Measurements from ENCODE around the gene FAM186B.

FAM186B gene

DNA sequence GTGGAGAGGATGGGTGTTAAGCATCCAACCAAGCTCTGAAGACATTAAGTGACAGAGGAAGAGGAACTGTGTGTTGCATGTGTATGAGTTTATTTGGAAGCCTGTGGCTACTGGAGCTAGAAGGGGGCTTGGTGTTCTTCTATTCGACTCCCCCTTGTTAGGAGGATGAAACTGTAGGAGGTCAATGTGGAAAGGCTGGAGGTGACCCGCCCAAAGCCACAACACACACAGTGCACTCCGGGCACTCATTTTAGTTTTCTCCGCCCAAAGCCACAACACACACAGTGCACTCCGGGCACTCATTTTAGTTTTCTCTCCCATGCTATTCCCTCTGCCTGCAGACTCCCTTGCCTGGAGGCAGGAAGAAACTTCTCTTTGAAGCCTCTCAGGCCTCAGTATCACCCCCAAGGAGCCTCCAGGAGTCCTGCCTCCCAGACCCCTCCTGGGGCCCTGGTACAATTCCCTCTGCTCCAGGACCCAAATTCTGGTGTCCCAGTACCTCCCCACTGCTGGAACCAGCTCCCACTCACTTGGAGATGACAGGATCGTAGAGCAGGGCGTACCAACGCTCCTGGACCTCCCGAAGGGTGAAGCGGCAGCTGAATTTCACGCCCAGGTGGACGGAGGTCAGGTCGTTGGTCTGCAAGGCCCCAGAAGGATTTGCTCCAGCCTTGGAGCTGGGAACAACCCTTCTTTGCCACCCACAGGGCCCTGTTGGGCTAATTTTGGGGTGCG, 41.3 kb downstream of the FAM186B start:
- DNase-seq (ENCODE audit: extremely low spot score) = no peak
- POLR2A ChIA-PET = no interaction called here
- CTCF ChIA-PET = interaction anchor here (1.4 to 6.8 kb wide), 5 partner anchors 11 to 206 kb away, joined by 4 to 45 read pairs (median 7); no protein-coding TSS in a partner anchor
- TF ChIP-seq, protein P1, sequence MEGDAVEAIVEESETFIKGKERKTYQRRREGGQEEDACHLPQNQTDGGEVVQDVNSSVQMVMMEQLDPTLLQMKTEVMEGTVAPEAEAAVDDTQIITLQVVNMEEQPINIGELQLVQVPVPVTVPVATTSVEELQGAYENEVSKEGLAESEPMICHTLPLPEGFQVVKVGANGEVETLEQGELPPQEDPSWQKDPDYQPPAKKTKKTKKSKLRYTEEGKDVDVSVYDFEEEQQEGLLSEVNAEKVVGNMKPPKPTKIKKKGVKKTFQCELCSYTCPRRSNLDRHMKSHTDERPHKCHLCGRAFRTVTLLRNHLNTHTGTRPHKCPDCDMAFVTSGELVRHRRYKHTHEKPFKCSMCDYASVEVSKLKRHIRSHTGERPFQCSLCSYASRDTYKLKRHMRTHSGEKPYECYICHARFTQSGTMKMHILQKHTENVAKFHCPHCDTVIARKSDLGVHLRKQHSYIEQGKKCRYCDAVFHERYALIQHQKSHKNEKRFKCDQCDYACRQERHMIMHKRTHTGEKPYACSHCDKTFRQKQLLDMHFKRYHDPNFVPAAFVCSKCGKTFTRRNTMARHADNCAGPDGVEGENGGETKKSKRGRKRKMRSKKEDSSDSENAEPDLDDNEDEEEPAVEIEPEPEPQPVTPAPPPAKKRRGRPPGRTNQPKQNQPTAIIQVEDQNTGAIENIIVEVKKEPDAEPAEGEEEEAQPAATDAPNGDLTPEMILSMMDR (IDR thresholded peaks at IDR 0.05; ENCODE audit: control extremely low read depth, extremely low read depth, low read depth, missing control alignments) = no peak

DNA sequence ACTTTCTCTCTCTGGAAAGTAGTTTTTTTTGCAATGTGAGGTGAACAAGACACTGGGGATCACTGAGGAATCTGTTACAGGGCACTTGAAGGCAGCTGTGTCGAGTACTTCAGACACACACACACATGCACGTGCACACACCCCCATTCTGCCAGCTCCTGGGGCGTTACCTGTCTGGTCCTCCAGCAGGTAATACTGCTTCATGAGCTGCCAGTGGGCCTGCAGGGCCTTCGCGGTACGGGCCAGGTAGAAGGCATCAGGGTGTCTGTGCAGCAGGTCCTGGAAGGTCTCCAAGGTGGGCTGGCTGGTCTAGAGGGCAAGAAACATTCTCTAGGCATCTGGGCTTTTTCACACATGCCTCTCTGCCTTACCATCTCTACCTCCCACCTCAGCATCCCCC, 42.6 kb downstream of the FAM186B start:
- ChIA-PET POLR2A (interaction anchor here (0.8 kb wide), 1 partner anchor 12 kb away, joined by 3 read pairs; no protein-coding TSS in a partner anchor), CTCF (interaction anchor here (1.4 to 6.8 kb wide), 6 partner anchors 8 to 204 kb away, joined by 3 to 45 read pairs (median 6); no protein-coding TSS in a partner anchor)
- no peak for DNase-seq (ENCODE audit: extremely low spot score)
- TF ChIP-seq, protein P1 (IDR thresholded peaks at IDR 0.05; ENCODE audit: control extremely low read depth, extremely low read depth, low read depth, missing control alignments) = no peak

DNA sequence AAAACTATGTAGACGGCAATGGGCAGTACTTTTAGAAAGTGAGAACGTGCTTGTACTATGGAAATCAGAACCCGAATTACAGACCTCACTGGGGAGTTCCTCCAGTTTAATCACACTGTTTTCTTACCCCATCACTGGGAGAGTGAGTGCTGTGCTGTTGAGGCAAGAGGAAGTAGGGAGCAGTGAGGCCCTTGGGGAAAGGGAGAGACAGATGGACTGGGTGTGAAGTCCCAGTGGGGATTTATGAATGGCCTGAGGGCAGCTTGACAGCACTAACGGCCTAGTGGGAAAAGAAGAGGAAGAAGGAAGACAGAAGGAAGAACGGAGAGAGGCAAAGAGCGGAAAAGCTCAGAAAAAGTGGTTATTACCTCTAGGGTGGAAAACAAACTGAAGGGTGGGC, 43.2 kb downstream of the FAM186B start:
- TF ChIP-seq, protein P1 (IDR thresholded peaks at IDR 0.05; ENCODE audit: control extremely low read depth, extremely low read depth, low read depth, missing control alignments) = no peak
- no peak for DNase-seq (ENCODE audit: extremely low spot score)
- ChIA-PET CTCF (interaction anchor here (1.0 to 6.8 kb wide), 5 partner anchors 8 to 215 kb away, joined by 3 to 45 read pairs (median 11); no protein-coding TSS in a partner anchor), POLR2A (no interaction called here)

DNA sequence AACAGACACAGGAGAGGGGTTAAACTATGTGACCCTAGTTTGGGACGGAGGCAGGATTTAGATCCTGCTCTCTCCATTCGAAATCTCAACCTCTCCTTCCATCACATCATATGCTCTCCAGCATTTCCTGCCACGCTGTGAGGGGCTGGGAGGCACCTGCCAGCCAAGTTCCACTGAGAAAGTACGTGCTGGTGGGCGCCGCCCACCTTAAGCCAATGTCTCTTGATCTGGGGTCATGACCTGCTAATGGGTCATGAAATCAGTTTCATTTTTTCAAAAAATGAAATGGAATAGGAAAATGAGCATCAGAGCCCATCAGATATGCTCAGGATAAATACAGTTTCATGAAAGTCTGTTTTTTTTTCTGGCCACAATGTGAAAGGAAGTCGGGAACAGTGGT, 44.7 kb downstream of the FAM186B start:
- CTCF ChIA-PET = interaction anchor here (1.2 to 6.8 kb wide), 4 partner anchors 7 to 202 kb away, joined by 3 to 45 read pairs (median 16); no protein-coding TSS in a partner anchor
- no peak for DNase-seq (ENCODE audit: extremely low spot score)
- POLR2A ChIA-PET = interaction anchor here (1.2 kb wide), 1 partner anchor 20 kb away, joined by 3 read pairs; no protein-coding TSS in a partner anchor
- TF ChIP-seq, protein P1 (IDR thresholded peaks at IDR 0.05; ENCODE audit: control extremely low read depth, extremely low read depth, low read depth, missing control alignments) = no peak

DNA sequence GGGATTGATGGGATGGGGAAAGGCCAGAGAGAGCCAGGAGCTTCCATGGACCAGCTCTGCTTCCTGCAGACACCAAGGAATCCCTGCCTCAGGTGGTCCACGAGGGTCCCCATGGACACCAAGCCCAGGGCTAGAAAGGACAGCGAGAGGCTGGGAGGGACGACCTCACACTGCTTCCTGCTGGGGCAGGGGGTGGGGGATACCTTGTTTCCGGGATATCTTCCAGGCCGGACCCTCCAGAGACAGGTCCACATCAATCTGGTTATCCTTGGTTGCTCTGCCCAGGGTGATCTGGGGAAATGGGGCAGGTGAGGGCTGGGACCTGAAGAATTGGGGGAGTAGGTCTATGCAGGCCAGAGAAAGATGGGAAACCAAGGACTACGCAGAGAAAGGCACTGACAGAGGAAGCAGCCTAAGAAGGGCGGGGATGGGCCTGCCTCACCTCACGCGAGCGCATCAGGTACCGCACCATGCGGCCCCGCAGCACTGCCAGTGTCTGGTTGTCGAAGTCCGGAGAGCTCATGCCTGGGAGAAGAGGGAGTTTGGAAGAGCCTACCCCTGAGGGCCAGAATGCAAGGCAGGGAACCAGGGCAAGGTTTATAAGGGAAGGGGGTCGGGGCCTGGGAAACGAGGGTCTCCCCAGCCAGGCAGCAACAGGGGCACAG, 46.3 kb downstream of the FAM186B start:
- POLR2A ChIA-PET = no interaction called here
- TF ChIP-seq, protein P1 (IDR thresholded peaks at IDR 0.05; ENCODE audit: control extremely low read depth, extremely low read depth, low read depth, missing control alignments) = no peak
- CTCF ChIA-PET = interaction anchor here (1.0 to 6.8 kb wide), 5 partner anchors 21 to 202 kb away, joined by 3 to 45 read pairs (median 3); no protein-coding TSS in a partner anchor
- no peak for DNase-seq (ENCODE audit: extremely low spot score)

DNA sequence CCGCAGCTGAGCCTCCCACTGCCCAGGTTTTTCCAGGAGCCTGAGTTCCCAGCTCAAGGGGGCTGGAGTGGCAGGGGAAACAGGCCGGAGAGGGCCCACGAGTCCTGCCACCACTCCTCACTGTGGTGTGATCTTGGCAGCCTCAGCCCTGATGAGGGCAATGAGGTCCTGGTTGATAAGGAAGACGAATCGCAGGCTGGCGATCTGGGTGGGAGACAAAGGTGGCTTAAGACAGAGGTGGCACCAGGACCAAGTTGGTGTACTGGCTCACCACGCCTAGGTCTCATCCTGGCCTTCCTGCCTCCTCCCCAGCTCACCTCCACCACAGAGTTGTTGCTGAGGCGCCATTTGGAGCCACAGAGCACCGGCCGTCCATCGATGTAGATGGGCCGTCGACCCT, 46.9 kb downstream of the FAM186B start:
- TF ChIP-seq, protein P1 (IDR thresholded peaks at IDR 0.05; ENCODE audit: control extremely low read depth, extremely low read depth, low read depth, missing control alignments) = no peak
- no peak for DNase-seq (ENCODE audit: extremely low spot score)
- POLR2A ChIA-PET = no interaction called here
- CTCF ChIA-PET = interaction anchor here (1.2 to 6.8 kb wide), 4 partner anchors 22 to 201 kb away, joined by 3 to 45 read pairs (median 6); no protein-coding TSS in a partner anchor
